ENCODE data around the gene DUS3L. TPM values are rescaled to one million over a fixed set of nuclear protein-coding genes. Genes with fewer than 3 reads are reported as not detected.

The DUS3L gene
- total RNA-seq, 2 experiments from 2014 or later = 69.6 to 74.5 TPM

DNA sequence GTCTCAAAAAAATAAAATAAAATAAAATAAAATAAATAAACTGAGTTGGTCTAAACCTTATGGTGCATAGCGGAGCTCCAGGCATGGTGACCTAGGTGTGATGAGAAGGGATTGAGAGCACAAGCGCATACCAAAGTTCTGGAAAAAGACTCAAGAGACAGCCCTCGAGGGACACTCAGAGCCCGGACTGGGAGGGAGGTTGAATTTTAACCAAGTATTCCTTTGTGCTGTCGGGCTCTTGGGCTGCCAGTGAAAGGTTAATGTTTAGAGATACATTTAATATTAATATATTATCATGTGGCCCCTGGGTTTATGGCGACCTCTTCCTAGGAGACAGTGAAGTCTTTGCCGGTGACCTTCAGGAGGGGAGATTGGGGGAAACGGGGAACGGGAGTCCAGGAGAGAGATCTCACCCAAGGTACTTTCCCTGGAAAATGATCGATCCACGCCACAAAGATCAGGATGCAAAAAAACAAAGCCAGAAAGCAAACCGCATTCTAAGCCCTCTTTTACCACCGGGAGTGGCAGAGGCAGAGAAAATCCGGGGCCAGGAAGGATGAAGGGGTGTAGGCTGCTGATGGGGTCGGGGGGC, 46.9 kb upstream of the DUS3L start:
- Mint-ChIP-seq H3K4me3 (no peak overlapping the region), H3K36me3 (ENCODE audit: low read depth) (no peaks in the 10 kb centered on the region), H3K27ac (no peak overlapping the region), H3K27me3 (peaks cover 1% of the 10 kb centered on the region), H3K9me3 (no peaks in the 10 kb centered on the region), H3K4me1 (ENCODE audit: low read depth) (peaks cover 5% of the 10 kb centered on the region)
- POLR2A ChIA-PET = interaction anchor here (2.1 kb wide), 1 partner anchor 10 kb away, joined by 8 read pairs; no protein-coding TSS in a partner anchor
- CTCF ChIA-PET = interaction anchor here (0.8 kb wide), 1 partner anchor 34 kb away, joined by 3 read pairs; no protein-coding TSS in a partner anchor
- DNase-seq (no peak), ATAC-seq (no peak)
- intact Hi-C loops (cut with micrococcal nuclease) = no loop called here
- TF ChIP-seq, protein P1, sequence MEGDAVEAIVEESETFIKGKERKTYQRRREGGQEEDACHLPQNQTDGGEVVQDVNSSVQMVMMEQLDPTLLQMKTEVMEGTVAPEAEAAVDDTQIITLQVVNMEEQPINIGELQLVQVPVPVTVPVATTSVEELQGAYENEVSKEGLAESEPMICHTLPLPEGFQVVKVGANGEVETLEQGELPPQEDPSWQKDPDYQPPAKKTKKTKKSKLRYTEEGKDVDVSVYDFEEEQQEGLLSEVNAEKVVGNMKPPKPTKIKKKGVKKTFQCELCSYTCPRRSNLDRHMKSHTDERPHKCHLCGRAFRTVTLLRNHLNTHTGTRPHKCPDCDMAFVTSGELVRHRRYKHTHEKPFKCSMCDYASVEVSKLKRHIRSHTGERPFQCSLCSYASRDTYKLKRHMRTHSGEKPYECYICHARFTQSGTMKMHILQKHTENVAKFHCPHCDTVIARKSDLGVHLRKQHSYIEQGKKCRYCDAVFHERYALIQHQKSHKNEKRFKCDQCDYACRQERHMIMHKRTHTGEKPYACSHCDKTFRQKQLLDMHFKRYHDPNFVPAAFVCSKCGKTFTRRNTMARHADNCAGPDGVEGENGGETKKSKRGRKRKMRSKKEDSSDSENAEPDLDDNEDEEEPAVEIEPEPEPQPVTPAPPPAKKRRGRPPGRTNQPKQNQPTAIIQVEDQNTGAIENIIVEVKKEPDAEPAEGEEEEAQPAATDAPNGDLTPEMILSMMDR (IDR thresholded peaks at IDR 0.05) = no peak

DNA sequence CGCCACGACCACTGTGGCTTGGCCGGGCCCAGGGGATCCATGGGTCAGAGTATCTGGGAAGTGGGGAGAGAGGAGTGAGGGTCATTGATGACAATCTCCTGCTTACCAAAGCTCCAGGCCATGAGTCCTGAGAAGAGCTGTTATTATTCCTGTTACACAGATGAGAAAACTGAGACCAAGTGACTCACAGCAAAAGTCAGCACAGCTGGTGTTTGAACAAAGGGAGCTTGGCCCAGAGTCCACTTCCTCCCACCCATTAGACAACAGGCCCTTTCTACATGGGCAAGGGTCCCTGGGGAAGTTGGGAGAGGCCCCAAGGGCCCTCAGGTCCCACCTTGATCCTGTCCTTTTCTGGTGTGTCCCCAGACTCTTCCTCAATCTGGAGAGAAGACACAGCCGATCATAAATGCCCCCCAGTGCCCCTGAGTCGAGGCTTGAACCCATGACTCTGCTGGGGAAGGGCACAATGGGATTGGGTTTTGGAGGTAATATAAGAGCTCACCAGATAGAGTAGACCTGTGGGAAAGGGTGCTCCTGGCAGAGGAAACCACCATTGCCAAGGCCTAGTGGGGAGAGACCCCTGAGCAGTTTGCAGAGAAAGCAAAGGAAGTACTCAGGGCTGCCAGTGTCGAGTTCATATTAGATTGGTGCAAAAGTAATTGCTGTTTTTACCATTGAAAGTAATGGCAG, 41.7 kb upstream of the DUS3L start:
- intact Hi-C loops (cut with micrococcal nuclease) = no loop called here
- Mint-ChIP-seq H3K27me3 (no peaks in the 10 kb centered on the region), H3K4me1 (ENCODE audit: low read depth) (peaks cover 4% of the 10 kb centered on the region), H3K36me3 (ENCODE audit: low read depth) (no peaks in the 10 kb centered on the region), H3K4me3 (no peak overlapping the region), H3K27ac (no peak overlapping the region), H3K9me3 (no peaks in the 10 kb centered on the region)
- ATAC-seq (no peak), DNase-seq (no peak)
- CTCF ChIA-PET = interaction anchor here (1.0 to 1.3 kb wide), 2 partner anchors 29 to 190 kb away, joined by 3 to 5 read pairs; no protein-coding TSS in a partner anchor
- TF ChIP-seq, protein P1 (IDR thresholded peaks at IDR 0.05) = no peak
- POLR2A ChIA-PET = no interaction called here

DNA sequence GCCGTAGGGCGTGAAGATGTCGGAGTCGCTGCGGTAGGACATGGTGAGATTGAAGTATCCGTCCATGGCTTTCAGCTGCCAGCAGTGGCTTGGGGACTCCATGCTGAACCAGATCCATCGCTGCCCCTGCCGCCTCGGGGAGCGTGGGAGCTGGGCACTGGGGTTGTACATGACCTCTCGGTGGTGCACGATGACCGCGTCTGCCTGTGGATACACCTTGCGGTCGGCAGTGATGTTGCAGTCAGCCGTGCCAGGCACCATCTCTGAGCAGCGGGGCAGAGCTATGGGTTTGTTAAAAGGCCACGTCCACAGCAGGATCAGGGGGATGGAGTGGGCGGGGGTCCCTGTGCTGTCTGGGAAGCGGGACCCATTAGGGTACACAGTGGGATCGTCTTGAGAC, 41.1 kb upstream of the DUS3L start:
- ATAC-seq (no peak), DNase-seq (no peak)
- H3K27me3 Mint-ChIP-seq = no peaks in the 10 kb centered on the region
- H3K27ac Mint-ChIP-seq = no peak overlapping the region
- ChIA-PET POLR2A (interaction anchor here (0.6 kb wide), 1 partner anchor 138 kb away, joined by 4 read pairs; no protein-coding TSS in a partner anchor), CTCF (interaction anchor here (1.3 kb wide), 1 partner anchor 190 kb away, joined by 3 read pairs; no protein-coding TSS in a partner anchor)
- intact Hi-C loops (cut with micrococcal nuclease) = no loop called here
- H3K4me3 Mint-ChIP-seq = no peak overlapping the region
- H3K9me3 Mint-ChIP-seq = no peaks in the 10 kb centered on the region
- TF ChIP-seq, protein P1 (IDR thresholded peaks at IDR 0.05) = no peak
- peaks cover 4% of the 10 kb centered on the region for H3K4me1 Mint-ChIP-seq (ENCODE audit: low read depth)
- H3K36me3 Mint-ChIP-seq (ENCODE audit: low read depth) = no peaks in the 10 kb centered on the region

DNA sequence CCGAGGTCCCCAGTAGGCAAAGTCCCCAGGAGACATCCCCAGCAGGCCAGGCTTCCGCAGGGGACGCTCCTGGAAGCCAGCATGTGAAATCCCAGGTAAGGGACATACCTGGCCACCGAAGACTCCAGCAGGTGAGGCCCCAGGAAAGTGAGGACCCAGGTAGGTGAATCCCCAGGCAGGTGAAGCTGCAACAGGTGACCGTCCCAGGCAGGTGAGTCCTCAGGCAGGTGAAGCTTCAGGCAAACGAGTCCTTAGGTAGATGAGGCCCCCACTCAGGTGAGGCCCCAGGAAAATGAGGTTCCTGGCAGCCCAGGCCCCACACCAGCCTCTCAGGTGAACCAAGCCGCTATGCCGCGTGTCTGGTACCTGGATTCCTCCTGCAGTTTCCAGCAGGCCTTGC, 40.2 kb upstream of the DUS3L start:
- H3K27me3 Mint-ChIP-seq = no peaks in the 10 kb centered on the region
- DNase-seq (no peak), ATAC-seq (no peak)
- ChIA-PET CTCF (no interaction called here), POLR2A (interaction anchor here (1.0 kb wide), 1 partner anchor 8 kb away, joined by 3 read pairs; the partner anchor contains the start of gene FUT6)
- H3K4me3 Mint-ChIP-seq = no peak overlapping the region
- intact Hi-C loops (cut with micrococcal nuclease) = no loop called here
- no peak overlapping the region for H3K27ac Mint-ChIP-seq
- TF ChIP-seq, protein P1 (IDR thresholded peaks at IDR 0.05) = no peak
- no peaks in the 10 kb centered on the region for H3K36me3 Mint-ChIP-seq (ENCODE audit: low read depth)
- H3K9me3 Mint-ChIP-seq = no peaks in the 10 kb centered on the region
- peaks cover 7% of the 10 kb centered on the region for H3K4me1 Mint-ChIP-seq (ENCODE audit: low read depth)

Measured in activated CD8-positive, alpha-beta T cell treated with anti-CD3 and anti-CD28 coated beads for 36 hours (primary cell).